ENCODE measurements around the gene TNNC1. TPM values are rescaled to one million over a fixed set of nuclear protein-coding genes. Genes with fewer than 3 reads are reported as not detected.

The TNNC1 gene
- total RNA-seq, 1 donor from 2014 or later, result 5.7 TPM

- Histone ChIP-seq H3K4me3 (ENCODE audit: low read depth, low read length) (no peak overlapping the region), H3K27me3 (ENCODE audit: control insufficient read depth, insufficient read depth, low read length) (peaks cover 5% of the 10 kb centered on the region), H3K36me3 (ENCODE audit: control insufficient read depth, insufficient read depth, low read length) (no peaks in the 10 kb centered on the region)
- no peak for DNase-seq (ENCODE audit: low read depth)
- TF ChIP-seq, protein P1, sequence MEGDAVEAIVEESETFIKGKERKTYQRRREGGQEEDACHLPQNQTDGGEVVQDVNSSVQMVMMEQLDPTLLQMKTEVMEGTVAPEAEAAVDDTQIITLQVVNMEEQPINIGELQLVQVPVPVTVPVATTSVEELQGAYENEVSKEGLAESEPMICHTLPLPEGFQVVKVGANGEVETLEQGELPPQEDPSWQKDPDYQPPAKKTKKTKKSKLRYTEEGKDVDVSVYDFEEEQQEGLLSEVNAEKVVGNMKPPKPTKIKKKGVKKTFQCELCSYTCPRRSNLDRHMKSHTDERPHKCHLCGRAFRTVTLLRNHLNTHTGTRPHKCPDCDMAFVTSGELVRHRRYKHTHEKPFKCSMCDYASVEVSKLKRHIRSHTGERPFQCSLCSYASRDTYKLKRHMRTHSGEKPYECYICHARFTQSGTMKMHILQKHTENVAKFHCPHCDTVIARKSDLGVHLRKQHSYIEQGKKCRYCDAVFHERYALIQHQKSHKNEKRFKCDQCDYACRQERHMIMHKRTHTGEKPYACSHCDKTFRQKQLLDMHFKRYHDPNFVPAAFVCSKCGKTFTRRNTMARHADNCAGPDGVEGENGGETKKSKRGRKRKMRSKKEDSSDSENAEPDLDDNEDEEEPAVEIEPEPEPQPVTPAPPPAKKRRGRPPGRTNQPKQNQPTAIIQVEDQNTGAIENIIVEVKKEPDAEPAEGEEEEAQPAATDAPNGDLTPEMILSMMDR (IDR thresholded peaks at IDR 0.05; ENCODE audit: insufficient read depth, low read length, poor library complexity, severe bottlenecking), result no peak
Observed at GRCh38 chr3:52432225-52432624, 21.6 kb downstream of the TNNC1 start.

GRCh38 chr3:52431459-52432223 lies 22.2 kb downstream of the TNNC1 start:
- Histone ChIP-seq H3K27me3 (ENCODE audit: control insufficient read depth, insufficient read depth, low read length) (peaks cover 5% of the 10 kb centered on the region), H3K36me3 (ENCODE audit: control insufficient read depth, insufficient read depth, low read length) (no peaks in the 10 kb centered on the region), H3K4me3 (ENCODE audit: low read depth, low read length) (no peak overlapping the region)
- TF ChIP-seq, protein P1 (IDR thresholded peaks at IDR 0.05; ENCODE audit: insufficient read depth, low read length, poor library complexity, severe bottlenecking), result no peak
- DNase-seq (ENCODE audit: low read depth), result no peak

DNA sequence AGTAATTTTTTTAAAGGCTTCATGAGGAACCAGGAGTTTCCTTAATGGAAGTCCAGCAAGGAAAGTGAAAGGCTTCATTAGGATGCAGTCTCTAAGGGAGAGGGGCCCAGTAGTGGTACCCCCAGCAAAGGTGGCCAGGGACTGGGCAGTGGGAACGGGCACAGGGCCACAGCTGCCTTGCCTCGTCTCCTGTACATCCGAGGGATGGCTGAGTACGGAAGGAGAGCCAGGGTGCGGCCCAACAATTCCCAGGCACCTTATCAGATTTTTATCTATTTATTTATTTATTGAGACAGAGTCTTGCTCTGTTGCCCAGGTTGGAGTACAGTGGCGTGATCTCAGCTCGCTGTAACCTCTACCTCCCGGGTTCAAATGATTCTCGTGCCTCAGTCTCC lies 23.4 kb downstream of the TNNC1 start:
- Histone ChIP-seq H3K36me3 (ENCODE audit: control insufficient read depth, insufficient read depth, low read length) (no peaks in the 10 kb centered on the region), H3K27me3 (ENCODE audit: control insufficient read depth, insufficient read depth, low read length) (peaks cover 3% of the 10 kb centered on the region), H3K4me3 (ENCODE audit: low read depth, low read length) (no peak overlapping the region)
- TF ChIP-seq, protein P1 (IDR thresholded peaks at IDR 0.05; ENCODE audit: insufficient read depth, low read length, poor library complexity, severe bottlenecking), result no peak
- no peak for DNase-seq (ENCODE audit: low read depth)

DNA sequence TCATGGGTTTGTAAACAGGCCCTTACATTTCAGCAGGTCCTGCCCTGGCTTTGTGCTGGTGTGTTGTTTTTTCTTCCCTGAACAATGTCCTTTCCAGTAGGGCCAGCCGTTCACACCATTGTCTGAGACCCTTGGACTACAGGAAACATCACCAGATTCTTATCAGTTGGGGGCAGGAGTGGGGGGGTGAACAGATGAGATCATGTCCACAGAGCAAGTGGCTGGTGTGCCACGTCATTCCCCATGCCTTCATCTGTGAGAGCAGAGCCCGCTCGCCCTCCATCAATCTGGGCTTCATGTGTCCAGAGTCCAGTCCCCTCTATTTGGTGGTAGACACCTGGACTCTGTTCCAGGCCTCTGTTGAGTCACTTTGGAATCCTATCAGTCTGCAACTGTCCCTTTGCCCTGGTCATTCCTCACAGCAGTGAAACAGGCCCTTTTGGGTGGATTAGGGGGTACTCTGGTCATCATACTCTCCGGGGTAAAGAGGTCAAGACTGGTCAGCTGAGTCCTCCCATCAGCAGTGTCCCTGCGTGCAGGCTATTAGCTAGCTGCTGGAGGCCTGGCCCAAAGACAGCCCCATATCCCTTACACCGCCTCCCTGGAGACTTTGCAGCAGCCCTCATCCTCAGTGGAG lies 23.9 kb downstream of the TNNC1 start:
- DNase-seq (ENCODE audit: low read depth), result no peak
- peaks cover 3% of the 10 kb centered on the region for H3K27me3 ChIP-seq (ENCODE audit: control insufficient read depth, insufficient read depth, low read length)
- TF ChIP-seq, protein P1 (IDR thresholded peaks at IDR 0.05; ENCODE audit: insufficient read depth, low read length, poor library complexity, severe bottlenecking), result no peak
- H3K36me3 ChIP-seq (ENCODE audit: control insufficient read depth, insufficient read depth, low read length), result no peaks in the 10 kb centered on the region
- no peak overlapping the region for H3K4me3 ChIP-seq (ENCODE audit: low read depth, low read length)

DNA sequence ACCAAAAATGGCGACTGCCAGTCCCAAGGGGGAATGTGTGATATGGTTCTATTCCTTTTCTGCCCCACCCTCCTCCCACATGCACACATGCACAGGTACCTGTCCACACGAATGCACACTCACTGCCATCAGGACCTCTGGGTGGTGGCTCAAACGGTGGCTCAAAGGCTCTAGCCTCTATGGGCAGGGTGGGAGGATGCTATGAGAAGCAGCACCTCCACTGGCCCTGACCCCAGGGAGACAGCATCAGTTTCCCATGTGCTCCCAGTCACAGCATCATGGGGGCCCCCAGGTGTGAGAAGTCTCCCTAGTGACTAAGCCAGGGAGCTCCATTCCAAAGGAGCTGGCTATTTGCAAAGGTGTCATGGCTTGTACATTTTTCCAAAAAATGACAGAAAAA lies 24.8 kb downstream of the TNNC1 start:
- peaks cover 3% of the 10 kb centered on the region for H3K27me3 ChIP-seq (ENCODE audit: control insufficient read depth, insufficient read depth, low read length)
- no peak for DNase-seq (ENCODE audit: low read depth)
- no peak overlapping the region for H3K4me3 ChIP-seq (ENCODE audit: low read depth, low read length)
- TF ChIP-seq, protein P1 (IDR thresholded peaks at IDR 0.05; ENCODE audit: insufficient read depth, low read length, poor library complexity, severe bottlenecking), result no peak
- H3K36me3 ChIP-seq (ENCODE audit: control insufficient read depth, insufficient read depth, low read length), result no peaks in the 10 kb centered on the region

All from kidney epithelial cell (primary cell).